DND-41 (cell line): ENCODE data around the gene STK24.

Source experiments
- ATAC-seq: fragments of 200-7000 bp; cut with Tn5 transposase; 3 replicates; pipeline ENCODE4 v1.9.1; 2021; ENCODE audit warnings: low read depth; ENCODE audit not compliant: insufficient read depth
- DNase-seq: peaks from one replicate; pipeline ENCODE4 v3.0.0-alpha.2; 2020
- H2AFZ ChIP-seq: 2 replicates; pipeline ENCODE4 v1.6.0; 2012; ENCODE audit warnings: low read depth, low read length
- H3K27ac ChIP-seq: 2 replicates; pipeline ENCODE4 v1.5.1; 2012; ENCODE audit warnings: low read length, inconsistent platforms
- H3K27me3 ChIP-seq: fragments of 200-600 bp; sonication (generic); 2 replicates; pipeline ENCODE4 v1.6.0; 2012; ENCODE audit warnings: low read length, mild to moderate bottlenecking, inconsistent platforms; ENCODE audit not compliant: insufficient read depth, poor library complexity
- H3K36me3 ChIP-seq: 2 replicates; pipeline ENCODE4 v1.5.1; 2012; ENCODE audit warnings: low read length, inconsistent platforms; ENCODE audit not compliant: insufficient read depth
- H3K4me1 ChIP-seq: 2 replicates; pipeline ENCODE4 v1.5.1; 2012; ENCODE audit warnings: mild to moderate bottlenecking, low read length; ENCODE audit not compliant: insufficient read depth
- H3K4me2 ChIP-seq: 2 replicates; pipeline ENCODE4 v1.6.0; 2012; ENCODE audit warnings: mild to moderate bottlenecking, moderate library complexity, low read length, inconsistent platforms; ENCODE audit not compliant: insufficient read depth
- H3K4me3 ChIP-seq, 2 experiments: fragments of 200-600 bp in 1 of 2; shearing (Covaris generic) in 1 of 2; 2 replicates each; pipeline ENCODE4 v1.5.1; 2012 to 2016; ENCODE audit warnings: inconsistent platforms in 2 of 2, low read length in 2 of 2, mild to moderate bottlenecking in 2 of 2, low read depth in 1 of 2, moderate library complexity in 1 of 2
- H3K79me2 ChIP-seq: 2 replicates; pipeline ENCODE4 v1.6.0; 2012; ENCODE audit warnings: low read length, inconsistent platforms; ENCODE audit not compliant: insufficient read depth
- H3K9ac ChIP-seq: 2 replicates; pipeline ENCODE4 v1.6.0; 2012; ENCODE audit warnings: low read depth, mild to moderate bottlenecking, inconsistent platforms, low read length, moderate library complexity
- H3K9me3 ChIP-seq: 2 replicates; pipeline ENCODE4 v1.5.1; 2012; ENCODE audit warnings: low read length, moderate library complexity, mild to moderate bottlenecking, inconsistent platforms; ENCODE audit not compliant: insufficient read depth, severe bottlenecking
- H4K20me1 ChIP-seq: 2 replicates; pipeline ENCODE4 v1.6.0; 2012; ENCODE audit warnings: low read length; ENCODE audit not compliant: insufficient read depth
- EZH2 ChIP-seq: IDR thresholded peaks from 3 replicates; pipeline ENCODE4 v1.6.1; 2012; ENCODE audit warnings: borderline replicate concordance, low read depth, mild to moderate bottlenecking, moderate library complexity, low read length, inconsistent platforms; ENCODE audit not compliant: severe bottlenecking
- TF ChIP-seq, protein P1 (sequence below): IDR thresholded peaks from 2 replicates; pipeline ENCODE4 v1.5.1; 2012; ENCODE audit warnings: borderline replicate concordance, low read length, moderate library complexity, mild to moderate bottlenecking; ENCODE audit not compliant: poor library complexity, severe bottlenecking; ENCODE audit errors: extremely low read depth

Gene STK24

DNA sequence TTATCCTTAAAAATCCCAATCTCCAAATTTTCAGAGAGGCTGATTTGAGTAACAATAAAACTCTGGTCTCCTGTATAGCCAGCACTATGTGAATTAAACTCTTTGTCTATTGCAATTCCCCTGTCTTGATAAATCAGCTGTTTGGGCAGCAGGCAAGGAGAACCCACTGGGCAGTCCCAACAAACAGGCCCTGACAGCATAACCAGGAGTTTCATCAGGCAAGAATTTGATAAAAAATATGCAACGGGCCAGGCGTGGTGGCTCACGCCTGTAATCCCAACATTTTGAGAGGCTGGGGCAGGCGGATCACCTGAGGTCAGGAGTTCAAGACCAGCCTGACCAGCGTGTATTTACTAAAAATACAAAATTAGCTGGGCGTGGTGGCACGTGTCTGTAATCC lies 42.1 kb downstream of the STK24 start:
- H3K27me3 ChIP-seq, result no peaks in the 10 kb centered on the region
- H3K36me3 ChIP-seq, result peaks cover 20% of the 10 kb centered on the region; the same call in 1 of the 2 replicates
- no peaks in the 10 kb centered on the region for H3K4me1 ChIP-seq
- no peak overlapping the region for H3K4me2 ChIP-seq
- no peak for DNase-seq
- TF ChIP-seq, protein P1, sequence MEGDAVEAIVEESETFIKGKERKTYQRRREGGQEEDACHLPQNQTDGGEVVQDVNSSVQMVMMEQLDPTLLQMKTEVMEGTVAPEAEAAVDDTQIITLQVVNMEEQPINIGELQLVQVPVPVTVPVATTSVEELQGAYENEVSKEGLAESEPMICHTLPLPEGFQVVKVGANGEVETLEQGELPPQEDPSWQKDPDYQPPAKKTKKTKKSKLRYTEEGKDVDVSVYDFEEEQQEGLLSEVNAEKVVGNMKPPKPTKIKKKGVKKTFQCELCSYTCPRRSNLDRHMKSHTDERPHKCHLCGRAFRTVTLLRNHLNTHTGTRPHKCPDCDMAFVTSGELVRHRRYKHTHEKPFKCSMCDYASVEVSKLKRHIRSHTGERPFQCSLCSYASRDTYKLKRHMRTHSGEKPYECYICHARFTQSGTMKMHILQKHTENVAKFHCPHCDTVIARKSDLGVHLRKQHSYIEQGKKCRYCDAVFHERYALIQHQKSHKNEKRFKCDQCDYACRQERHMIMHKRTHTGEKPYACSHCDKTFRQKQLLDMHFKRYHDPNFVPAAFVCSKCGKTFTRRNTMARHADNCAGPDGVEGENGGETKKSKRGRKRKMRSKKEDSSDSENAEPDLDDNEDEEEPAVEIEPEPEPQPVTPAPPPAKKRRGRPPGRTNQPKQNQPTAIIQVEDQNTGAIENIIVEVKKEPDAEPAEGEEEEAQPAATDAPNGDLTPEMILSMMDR, result no peak
- no peak for TF ChIP-seq EZH2
- H3K9me3 ChIP-seq, result no peaks in the 10 kb centered on the region
- H3K9ac ChIP-seq, result no peak overlapping the region
- H3K27ac ChIP-seq, result no peak overlapping the region
- peaks cover 99% of the 10 kb centered on the region for H3K79me2 ChIP-seq
- no peak overlapping the region for H2AFZ ChIP-seq
- ATAC-seq, result no peak
- H4K20me1 ChIP-seq, result peaks cover 89% of the 10 kb centered on the region
- H3K4me3 ChIP-seq, result no peak overlapping the region

DNA sequence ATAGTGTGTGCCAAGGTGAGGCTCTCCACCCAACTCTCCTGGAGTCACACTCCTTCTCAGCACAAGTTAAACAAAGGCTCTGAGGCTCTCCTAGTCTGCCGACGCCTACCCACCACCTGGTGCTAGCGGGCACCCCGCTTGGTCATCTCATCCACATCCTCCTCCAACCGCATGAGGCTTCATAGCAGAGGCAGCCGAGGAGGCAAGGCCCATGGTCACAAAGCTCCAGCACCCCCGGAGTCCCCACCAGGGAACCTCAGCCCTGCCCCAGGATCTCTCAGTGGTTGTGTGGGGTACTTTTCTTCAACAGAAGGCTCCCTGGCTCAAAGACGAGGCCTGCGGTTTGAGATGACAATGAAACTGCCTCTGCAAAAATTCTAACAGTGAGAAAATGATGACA lies 43.0 kb downstream of the STK24 start:
- Histone ChIP-seq H3K9me3 (no peaks in the 10 kb centered on the region), H3K4me1 (no peaks in the 10 kb centered on the region), H4K20me1 (peaks cover 89% of the 10 kb centered on the region), H3K4me2 (no peak overlapping the region), H3K27me3 (no peaks in the 10 kb centered on the region), H3K27ac (no peak overlapping the region), H3K9ac (no peak overlapping the region), H3K36me3 (peaks cover 18% of the 10 kb centered on the region; the same call in 1 of the 2 replicates), H3K79me2 (peaks cover 99% of the 10 kb centered on the region), H3K4me3 (no peak overlapping the region), H2AFZ (no peak overlapping the region)
- no peak for TF ChIP-seq EZH2
- TF ChIP-seq, protein P1, result no peak
- DNase-seq (no peak), ATAC-seq (0 out of 3 replicates have a peak, but pooled peaks have one; percentile 15)

DNA sequence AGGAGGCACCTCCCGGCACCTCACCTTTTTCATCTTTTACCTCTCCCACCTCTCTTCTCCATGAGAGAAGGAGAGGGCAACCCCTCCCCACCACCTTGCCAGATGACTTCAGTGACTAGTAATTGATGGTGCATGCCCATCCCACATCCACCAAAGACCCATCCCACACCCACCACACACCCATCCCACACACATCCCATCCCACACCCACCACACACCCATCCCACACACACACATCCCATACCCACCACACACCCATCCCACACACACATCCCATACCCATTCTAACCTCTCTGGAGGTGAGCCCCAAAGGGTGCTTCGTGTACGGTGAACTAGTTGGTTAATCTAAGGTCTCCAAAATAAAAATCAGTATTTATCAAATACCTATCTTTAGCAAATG lies 44.7 kb downstream of the STK24 start:
- Histone ChIP-seq H3K9ac (no peak overlapping the region), H3K27me3 (no peaks in the 10 kb centered on the region), H3K9me3 (no peaks in the 10 kb centered on the region), H4K20me1 (peaks cover 89% of the 10 kb centered on the region), H3K4me1 (no peaks in the 10 kb centered on the region), H3K4me3 (no peak overlapping the region), H3K27ac (no peak overlapping the region), H2AFZ (no peak overlapping the region), H3K79me2 (peaks cover 99% of the 10 kb centered on the region), H3K4me2 (no peak overlapping the region), H3K36me3 (peaks cover 7% of the 10 kb centered on the region; the same call in 1 of the 2 replicates)
- TF ChIP-seq, protein P1, result no peak
- no peak for TF ChIP-seq EZH2
- ATAC-seq (no peak), DNase-seq (no peak)

DNA sequence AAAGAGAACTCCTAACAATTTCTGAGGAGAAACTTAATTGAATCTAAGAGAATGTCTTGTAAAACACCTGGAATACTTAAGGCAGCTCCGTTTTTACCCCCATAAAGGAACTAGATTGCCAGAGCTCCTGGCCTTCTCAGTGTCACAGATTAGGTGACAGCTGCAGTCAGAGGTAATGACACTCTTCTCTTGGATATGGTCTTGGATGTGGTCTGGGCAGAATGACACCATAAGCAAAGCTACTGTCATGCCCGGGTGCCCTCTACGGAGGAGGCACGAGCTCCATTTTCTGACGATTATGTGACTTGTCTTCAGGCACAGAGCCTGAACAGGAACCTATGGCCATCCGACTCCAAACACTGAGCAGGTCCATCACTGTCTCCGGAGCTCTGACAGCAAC lies 46.7 kb downstream of the STK24 start:
- H3K4me2 ChIP-seq, result no peak overlapping the region
- no peaks in the 10 kb centered on the region for H3K27me3 ChIP-seq
- no peak overlapping the region for H2AFZ ChIP-seq
- H3K9ac ChIP-seq, result no peak overlapping the region
- no peak for TF ChIP-seq EZH2
- TF ChIP-seq, protein P1, result no peak
- ATAC-seq, result no peak; the same call in 2 of the 3 replicates
- H3K27ac ChIP-seq, result no peak overlapping the region
- no peak overlapping the region for H3K4me3 ChIP-seq
- H3K9me3 ChIP-seq, result no peaks in the 10 kb centered on the region
- H3K79me2 ChIP-seq, result peaks cover 99% of the 10 kb centered on the region
- no peaks in the 10 kb centered on the region for H3K4me1 ChIP-seq
- H4K20me1 ChIP-seq, result peaks cover 89% of the 10 kb centered on the region
- DNase-seq, result no peak
- H3K36me3 ChIP-seq, result no peaks in the 10 kb centered on the region
